Measurements from ENCODE around the gene SELENOK.
A peak's percentile ranks its signal among the peaks of the same experiment; 100 is the strongest.

DNA sequence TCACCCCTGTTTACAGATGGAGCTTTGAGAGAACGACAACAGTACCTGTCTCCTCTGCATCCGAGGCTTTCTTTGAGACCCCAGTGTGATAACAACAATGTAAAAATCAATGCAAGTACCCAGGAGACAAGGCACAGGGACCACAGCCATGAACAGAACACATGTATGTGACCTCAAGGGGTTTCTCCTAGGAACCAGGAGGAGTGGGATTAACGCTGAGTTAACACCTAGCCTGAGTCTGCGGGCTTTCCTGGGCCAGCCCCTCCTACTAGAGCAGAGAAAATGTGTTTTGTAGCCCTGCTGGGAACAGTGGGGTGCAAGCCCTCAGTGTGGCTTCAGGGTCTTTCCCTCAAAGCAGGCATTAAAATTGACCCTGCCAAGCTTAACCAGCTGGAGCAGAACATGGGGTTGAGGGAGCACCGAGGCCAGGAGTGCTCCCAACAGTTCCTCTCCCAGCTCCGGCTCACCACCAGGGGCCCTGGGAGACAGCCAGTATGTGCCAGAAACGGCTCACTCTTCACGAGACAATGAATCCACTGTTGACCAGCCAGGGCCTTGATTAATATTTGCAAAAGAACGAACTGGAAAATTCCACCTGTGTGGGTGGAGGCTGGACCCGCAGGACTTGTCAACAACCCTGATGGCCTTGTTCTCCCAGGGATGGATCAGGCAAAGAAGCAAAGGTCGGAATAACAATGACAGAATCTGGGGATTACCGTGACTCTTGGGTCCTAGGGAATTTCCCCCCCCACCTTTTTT is 49.0 kb downstream of the SELENOK start:
- TF ChIP-seq CTCF (IDR thresholded peaks at IDR 0.05) (peak; percentile 21), EZH2phosphoT487 (IDR thresholded peaks at IDR 0.05) (no peak)
